WTC11 (cell line): ENCODE data around the gene COL25A1.

ENCODE experiments used
- CBFB ChIP-seq: sonication (generic); formaldehyde crosslinking; IDR thresholded peaks from 2 replicates; pipeline ENCODE4 v1.8.1; 2022; ENCODE audit warnings: mild to moderate bottlenecking, low read depth, missing genetic modification reagents
- CREB1 ChIP-seq: sonication (generic); formaldehyde crosslinking; IDR thresholded peaks from 2 replicates; pipeline ENCODE4 v1.8.0; 2023; ENCODE audit warnings: mild to moderate bottlenecking, missing genetic modification reagents
- KAT7 ChIP-seq: sonication (generic); formaldehyde crosslinking; IDR thresholded peaks from 2 replicates; pipeline ENCODE4 v1.8.1; 2023; ENCODE audit warnings: missing genetic modification reagents, mild to moderate bottlenecking, borderline replicate concordance
- RELA ChIP-seq: sonication (generic); formaldehyde crosslinking; IDR thresholded peaks from 2 replicates; pipeline ENCODE4 v1.8.1; 2022; ENCODE audit warnings: missing genetic modification reagents, mild to moderate bottlenecking, borderline replicate concordance
- TF ChIP-seq, protein P1 (sequence below): sonication (generic); formaldehyde crosslinking; IDR thresholded peaks from 2 replicates; pipeline ENCODE4 v1.8.1; 2022; ENCODE audit warnings: missing genetic modification reagents, borderline replicate concordance
- TF ChIP-seq, protein P2 (sequence below): fragments of 200-600 bp; IDR thresholded peaks from 2 replicates; pipeline ENCODE4 v1.8.0; 2022; ENCODE audit warnings: antibody characterized with exemption
- TF ChIP-seq, protein P3 (sequence below): sonication (generic); formaldehyde crosslinking; conservative IDR thresholded peaks from 2 replicates; pipeline ENCODE4 v1.8.1; 2023; ENCODE audit warnings: mild to moderate bottlenecking, low read depth, missing genetic modification reagents, moderate library complexity
- TF ChIP-seq, protein P4 (sequence below): fragments of 250-450 bp; sonication (Bioruptor Pico); IDR thresholded peaks from 2 replicates; pipeline ENCODE4 v2.1.2; 2022; ENCODE audit warnings: mild to moderate bottlenecking, moderate library complexity

DNA sequence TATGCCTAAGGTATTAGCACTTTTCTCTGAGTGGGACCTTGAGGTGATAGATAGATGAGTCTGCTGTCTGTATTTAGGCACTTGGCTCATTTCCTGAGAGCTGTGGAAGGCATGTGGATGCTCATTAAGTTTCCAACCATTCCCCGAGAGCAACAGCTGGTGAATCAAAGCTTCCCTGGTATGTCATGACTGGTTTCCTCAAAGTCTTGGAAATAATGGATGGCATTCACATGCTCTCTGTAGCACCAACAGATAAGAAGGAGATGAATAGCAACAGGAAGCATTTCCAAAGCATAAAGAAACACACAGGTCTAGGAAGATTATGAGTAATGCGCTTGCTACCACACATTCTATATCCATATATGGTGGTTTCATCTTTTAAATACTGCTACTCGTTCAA is 421.3 kb downstream of the COL25A1 start:
- no peak for TF ChIP-seq RELA (CRISPR knock-in tag)
- TF ChIP-seq, protein P1, sequence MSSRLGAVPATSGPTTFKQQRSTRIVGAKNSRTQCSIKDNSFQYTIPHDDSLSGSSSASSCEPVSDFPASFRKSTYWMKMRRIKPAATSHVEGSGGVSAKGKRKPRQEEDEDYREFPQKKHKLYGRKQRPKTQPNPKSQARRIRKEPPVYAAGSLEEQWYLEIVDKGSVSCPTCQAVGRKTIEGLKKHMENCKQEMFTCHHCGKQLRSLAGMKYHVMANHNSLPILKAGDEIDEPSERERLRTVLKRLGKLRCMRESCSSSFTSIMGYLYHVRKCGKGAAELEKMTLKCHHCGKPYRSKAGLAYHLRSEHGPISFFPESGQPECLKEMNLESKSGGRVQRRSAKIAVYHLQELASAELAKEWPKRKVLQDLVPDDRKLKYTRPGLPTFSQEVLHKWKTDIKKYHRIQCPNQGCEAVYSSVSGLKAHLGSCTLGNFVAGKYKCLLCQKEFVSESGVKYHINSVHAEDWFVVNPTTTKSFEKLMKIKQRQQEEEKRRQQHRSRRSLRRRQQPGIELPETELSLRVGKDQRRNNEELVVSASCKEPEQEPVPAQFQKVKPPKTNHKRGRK (CRISPR knock-in tag) = no peak
- TF ChIP-seq KAT7 (CRISPR knock-in tag) = no peak
- TF ChIP-seq, protein P2, sequence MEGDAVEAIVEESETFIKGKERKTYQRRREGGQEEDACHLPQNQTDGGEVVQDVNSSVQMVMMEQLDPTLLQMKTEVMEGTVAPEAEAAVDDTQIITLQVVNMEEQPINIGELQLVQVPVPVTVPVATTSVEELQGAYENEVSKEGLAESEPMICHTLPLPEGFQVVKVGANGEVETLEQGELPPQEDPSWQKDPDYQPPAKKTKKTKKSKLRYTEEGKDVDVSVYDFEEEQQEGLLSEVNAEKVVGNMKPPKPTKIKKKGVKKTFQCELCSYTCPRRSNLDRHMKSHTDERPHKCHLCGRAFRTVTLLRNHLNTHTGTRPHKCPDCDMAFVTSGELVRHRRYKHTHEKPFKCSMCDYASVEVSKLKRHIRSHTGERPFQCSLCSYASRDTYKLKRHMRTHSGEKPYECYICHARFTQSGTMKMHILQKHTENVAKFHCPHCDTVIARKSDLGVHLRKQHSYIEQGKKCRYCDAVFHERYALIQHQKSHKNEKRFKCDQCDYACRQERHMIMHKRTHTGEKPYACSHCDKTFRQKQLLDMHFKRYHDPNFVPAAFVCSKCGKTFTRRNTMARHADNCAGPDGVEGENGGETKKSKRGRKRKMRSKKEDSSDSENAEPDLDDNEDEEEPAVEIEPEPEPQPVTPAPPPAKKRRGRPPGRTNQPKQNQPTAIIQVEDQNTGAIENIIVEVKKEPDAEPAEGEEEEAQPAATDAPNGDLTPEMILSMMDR = no peak
- no peak for TF ChIP-seq CREB1 (CRISPR knock-in tag)
- TF ChIP-seq, protein P3, sequence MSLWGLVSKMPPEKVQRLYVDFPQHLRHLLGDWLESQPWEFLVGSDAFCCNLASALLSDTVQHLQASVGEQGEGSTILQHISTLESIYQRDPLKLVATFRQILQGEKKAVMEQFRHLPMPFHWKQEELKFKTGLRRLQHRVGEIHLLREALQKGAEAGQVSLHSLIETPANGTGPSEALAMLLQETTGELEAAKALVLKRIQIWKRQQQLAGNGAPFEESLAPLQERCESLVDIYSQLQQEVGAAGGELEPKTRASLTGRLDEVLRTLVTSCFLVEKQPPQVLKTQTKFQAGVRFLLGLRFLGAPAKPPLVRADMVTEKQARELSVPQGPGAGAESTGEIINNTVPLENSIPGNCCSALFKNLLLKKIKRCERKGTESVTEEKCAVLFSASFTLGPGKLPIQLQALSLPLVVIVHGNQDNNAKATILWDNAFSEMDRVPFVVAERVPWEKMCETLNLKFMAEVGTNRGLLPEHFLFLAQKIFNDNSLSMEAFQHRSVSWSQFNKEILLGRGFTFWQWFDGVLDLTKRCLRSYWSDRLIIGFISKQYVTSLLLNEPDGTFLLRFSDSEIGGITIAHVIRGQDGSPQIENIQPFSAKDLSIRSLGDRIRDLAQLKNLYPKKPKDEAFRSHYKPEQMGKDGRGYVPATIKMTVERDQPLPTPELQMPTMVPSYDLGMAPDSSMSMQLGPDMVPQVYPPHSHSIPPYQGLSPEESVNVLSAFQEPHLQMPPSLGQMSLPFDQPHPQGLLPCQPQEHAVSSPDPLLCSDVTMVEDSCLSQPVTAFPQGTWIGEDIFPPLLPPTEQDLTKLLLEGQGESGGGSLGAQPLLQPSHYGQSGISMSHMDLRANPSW (CRISPR knock-in tag) = no peak
- TF ChIP-seq CBFB = no peak
- TF ChIP-seq, protein P4, sequence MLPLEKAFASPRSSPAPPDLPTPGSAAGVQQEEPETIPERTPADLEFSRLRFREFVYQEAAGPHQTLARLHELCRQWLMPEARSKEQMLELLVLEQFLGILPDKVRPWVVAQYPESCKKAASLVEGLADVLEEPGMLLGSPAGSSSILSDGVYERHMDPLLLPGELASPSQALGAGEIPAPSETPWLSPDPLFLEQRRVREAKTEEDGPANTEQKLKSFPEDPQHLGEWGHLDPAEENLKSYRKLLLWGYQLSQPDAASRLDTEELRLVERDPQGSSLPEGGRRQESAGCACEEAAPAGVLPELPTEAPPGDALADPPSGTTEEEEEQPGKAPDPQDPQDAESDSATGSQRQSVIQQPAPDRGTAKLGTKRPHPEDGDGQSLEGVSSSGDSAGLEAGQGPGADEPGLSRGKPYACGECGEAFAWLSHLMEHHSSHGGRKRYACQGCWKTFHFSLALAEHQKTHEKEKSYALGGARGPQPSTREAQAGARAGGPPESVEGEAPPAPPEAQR (CRISPR knock-in tag) = no peak
